ENCODE results near the gene NFYC. TPM values are rescaled to one million over a fixed set of nuclear protein-coding genes. Genes with fewer than 3 reads are reported as not detected.

Gene NFYC
- total RNA-seq, 2 experiments from 2014 or later, result 78.7 to 84.1 TPM

GRCh38 chr1:40732756-40733301 lies 41.3 kb downstream of the NFYC start:
- H3K27me3 Mint-ChIP-seq, result no peaks in the 10 kb centered on the region
- H3K27ac Mint-ChIP-seq, result no peak overlapping the region
- DNase-seq, result no peak
- CTCF ChIA-PET, result interaction anchor here (0.6 to 1.1 kb wide), 4 partner anchors 12 to 220 kb away, joined by 3 read pairs; no protein-coding TSS in a partner anchor
- H3K4me1 Mint-ChIP-seq, result peaks cover 32% of the 10 kb centered on the region
- H3K36me3 Mint-ChIP-seq (ENCODE audit: low read depth), result peaks cover 16% of the 10 kb centered on the region
- H3K9me3 Mint-ChIP-seq, result no peaks in the 10 kb centered on the region
- H3K4me3 Mint-ChIP-seq, result no peak overlapping the region
- POLR2A ChIA-PET, result interaction anchor here (1.0 kb wide), 1 partner anchor 11 kb away, joined by 4 read pairs; no protein-coding TSS in a partner anchor

GRCh38 chr1:40734882-40735628 lies 43.6 kb downstream of the NFYC start:
- H3K4me3 Mint-ChIP-seq, result no peak overlapping the region
- no peaks in the 10 kb centered on the region for H3K9me3 Mint-ChIP-seq
- H3K27ac Mint-ChIP-seq, result no peak overlapping the region
- peaks cover 20% of the 10 kb centered on the region for H3K4me1 Mint-ChIP-seq
- H3K27me3 Mint-ChIP-seq, result no peaks in the 10 kb centered on the region
- ChIA-PET CTCF (interaction anchor here (0.6 to 1.2 kb wide), 2 partner anchors 39 to 316 kb away, joined by 3 to 4 read pairs; no protein-coding TSS in a partner anchor), POLR2A (no interaction called here)
- H3K36me3 Mint-ChIP-seq (ENCODE audit: low read depth), result peaks cover 31% of the 10 kb centered on the region
- DNase-seq, result no peak

- H3K36me3 Mint-ChIP-seq (ENCODE audit: low read depth), result peaks cover 33% of the 10 kb centered on the region
- peaks cover 19% of the 10 kb centered on the region for H3K4me1 Mint-ChIP-seq
- ChIA-PET POLR2A (no interaction called here), CTCF (no interaction called here)
- no peaks in the 10 kb centered on the region for H3K9me3 Mint-ChIP-seq
- H3K4me3 Mint-ChIP-seq, result no peak overlapping the region
- no peaks in the 10 kb centered on the region for H3K27me3 Mint-ChIP-seq
- no peak for DNase-seq
- no peak overlapping the region for H3K27ac Mint-ChIP-seq
Measured at GRCh38 chr1:40736085-40736531, 44.6 kb downstream of the NFYC start.

GRCh38 chr1:40738831-40739230 lies 47.3 kb downstream of the NFYC start:
- CTCF ChIA-PET, result no interaction called here
- Mint-ChIP-seq H3K36me3 (ENCODE audit: low read depth) (peaks cover 46% of the 10 kb centered on the region), H3K4me1 (peaks cover 20% of the 10 kb centered on the region), H3K9me3 (no peaks in the 10 kb centered on the region), H3K4me3 (no peak overlapping the region), H3K27ac (no peak overlapping the region), H3K27me3 (no peaks in the 10 kb centered on the region)
- no peak for DNase-seq
- POLR2A ChIA-PET, result interaction anchor here (1.1 kb wide), 1 partner anchor 52 kb away, joined by 3 read pairs; no protein-coding TSS in a partner anchor

- CTCF ChIA-PET, result no interaction called here
- Mint-ChIP-seq H3K4me1 (peaks cover 20% of the 10 kb centered on the region), H3K27me3 (no peaks in the 10 kb centered on the region), H3K36me3 (ENCODE audit: low read depth) (peaks cover 51% of the 10 kb centered on the region), H3K4me3 (no peak overlapping the region), H3K27ac (no peak overlapping the region), H3K9me3 (no peaks in the 10 kb centered on the region)
- DNase-seq, result no peak
- POLR2A ChIA-PET, result interaction anchor here (1.0 to 1.1 kb wide), 2 partner anchors 26 to 51 kb away, joined by 3 read pairs; no protein-coding TSS in a partner anchor
Measured at GRCh38 chr1:40739455-40740008, 48.0 kb downstream of the NFYC start.

GRCh38 chr1:40740039-40740996 lies 48.8 kb downstream of the NFYC start:
- H3K4me1 Mint-ChIP-seq, result peaks cover 24% of the 10 kb centered on the region

GRCh38 chr1:40740997-40741736 lies 49.7 kb downstream of the NFYC start:
- no peak overlapping the region for H3K4me3 Mint-ChIP-seq
- POLR2A ChIA-PET, result interaction anchor here (1.1 kb wide), 1 partner anchor 37 kb away, joined by 3 read pairs; no protein-coding TSS in a partner anchor

More at GRCh38 chr1:40740039-40740996, 48.8 kb downstream of the NFYC start:
- no peak overlapping the region for H3K27ac Mint-ChIP-seq
- H3K4me3 Mint-ChIP-seq, result no peak overlapping the region
- no peaks in the 10 kb centered on the region for H3K9me3 Mint-ChIP-seq
- ChIA-PET POLR2A (interaction anchor here (1.0 to 1.1 kb wide), 2 partner anchors 27 to 50 kb away, joined by 3 read pairs; no protein-coding TSS in a partner anchor), CTCF (interaction anchor here (1.2 kb wide), 1 partner anchor 117 kb away, joined by 3 read pairs; no protein-coding TSS in a partner anchor)
- peaks cover 57% of the 10 kb centered on the region for H3K36me3 Mint-ChIP-seq (ENCODE audit: low read depth)
- no peaks in the 10 kb centered on the region for H3K27me3 Mint-ChIP-seq
- no peak for DNase-seq

GRCh38 chr1:40742363-40743061 lies 51.0 kb downstream of the NFYC start:
- Mint-ChIP-seq H3K9me3 (no peaks in the 10 kb centered on the region), H3K27ac (no peak overlapping the region), H3K4me3 (no peak overlapping the region), H3K4me1 (peaks cover 37% of the 10 kb centered on the region), H3K27me3 (no peaks in the 10 kb centered on the region), H3K36me3 (ENCODE audit: low read depth) (peaks cover 77% of the 10 kb centered on the region)
- no peak for DNase-seq
- CTCF ChIA-PET, result no interaction called here
- POLR2A ChIA-PET, result interaction anchor here (1.1 kb wide), 1 partner anchor 39 kb away, joined by 3 read pairs; no protein-coding TSS in a partner anchor

More at GRCh38 chr1:40740997-40741736, 49.7 kb downstream of the NFYC start:
- CTCF ChIA-PET, result interaction anchor here (1.2 kb wide), 1 partner anchor 116 kb away, joined by 3 read pairs; no protein-coding TSS in a partner anchor
- no peaks in the 10 kb centered on the region for H3K27me3 Mint-ChIP-seq
- no peak overlapping the region for H3K27ac Mint-ChIP-seq
- H3K36me3 Mint-ChIP-seq (ENCODE audit: low read depth), result peaks cover 64% of the 10 kb centered on the region
- peaks cover 30% of the 10 kb centered on the region for H3K4me1 Mint-ChIP-seq
- no peak for DNase-seq
- no peaks in the 10 kb centered on the region for H3K9me3 Mint-ChIP-seq

- Mint-ChIP-seq H3K4me1 (peaks cover 37% of the 10 kb centered on the region), H3K36me3 (ENCODE audit: low read depth) (peaks cover 82% of the 10 kb centered on the region), H3K27ac (no peak overlapping the region), H3K9me3 (no peaks in the 10 kb centered on the region), H3K4me3 (no peak overlapping the region), H3K27me3 (no peaks in the 10 kb centered on the region)
- ChIA-PET POLR2A (no interaction called here), CTCF (no interaction called here)
- DNase-seq, result no peak
Measured at GRCh38 chr1:40743452-40743851, 51.9 kb downstream of the NFYC start.

- no peak for DNase-seq
- Mint-ChIP-seq H3K27ac (no peak overlapping the region), H3K9me3 (no peaks in the 10 kb centered on the region), H3K36me3 (ENCODE audit: low read depth) (peaks cover 82% of the 10 kb centered on the region), H3K4me3 (no peak overlapping the region), H3K4me1 (peaks cover 37% of the 10 kb centered on the region), H3K27me3 (no peaks in the 10 kb centered on the region)
- CTCF ChIA-PET, result interaction anchor here (1.1 to 1.3 kb wide), 2 partner anchors 11 to 21 kb away, joined by 3 to 4 read pairs; no protein-coding TSS in a partner anchor
- POLR2A ChIA-PET, result no interaction called here
Measured at GRCh38 chr1:40743860-40744259, 52.4 kb downstream of the NFYC start.

GRCh38 chr1:40745176-40745575 lies 53.7 kb downstream of the NFYC start:
- ChIA-PET CTCF (interaction anchor here (0.6 to 1.9 kb wide), 5 partner anchors 12 to 50 kb away, joined by 3 to 5 read pairs (median 3); no protein-coding TSS in a partner anchor), POLR2A (interaction anchor here (1.1 kb wide), 1 partner anchor 54 kb away, joined by 3 read pairs; no protein-coding TSS in a partner anchor)
- DNase-seq, result no peak
- no peaks in the 10 kb centered on the region for H3K9me3 Mint-ChIP-seq
- no peak overlapping the region for H3K27ac Mint-ChIP-seq
- H3K4me1 Mint-ChIP-seq, result peaks cover 34% of the 10 kb centered on the region
- H3K27me3 Mint-ChIP-seq, result no peaks in the 10 kb centered on the region
- no peak overlapping the region for H3K4me3 Mint-ChIP-seq
- peaks cover 83% of the 10 kb centered on the region for H3K36me3 Mint-ChIP-seq (ENCODE audit: low read depth)

All from activated CD4-positive, alpha-beta memory T cell treated with anti-CD3 and anti-CD28 coated beads, Interleukin-2, amount 10 ng/mL, durations not matched to agents 7 days and 5 days (primary cell).